ENCODE results near the gene HNRNPH1. TPM values are rescaled to one million over a fixed set of nuclear protein-coding genes. Genes with fewer than 3 reads are reported as not detected.

Gene HNRNPH1
- total RNA-seq, 1 experiment from 2014 or later = 587 TPM

- Histone ChIP-seq H3K27me3 (ENCODE audit: control insufficient read depth, insufficient read depth, low read length) (no peaks in the 10 kb centered on the region), H3K9me3 (ENCODE audit: control insufficient read depth, insufficient read depth, low read depth, low read length) (no peaks in the 10 kb centered on the region), H3K36me3 (ENCODE audit: control insufficient read depth, insufficient read depth, low read length) (peaks cover 24% of the 10 kb centered on the region), H3K4me1 (ENCODE audit: control insufficient read depth, insufficient read depth, low read length) (peaks cover 68% of the 10 kb centered on the region), H3K4me3 (ENCODE audit: low read depth in 2 of 2, low read length in 2 of 2) (no peak overlapping the region), H3K27ac (ENCODE audit: low read length) (peak overlapping the region; percentile 23; the same call in 1 of the 2 replicates)
- ATAC-seq (peak; percentile 4), DNase-seq (ENCODE audit: low read depth, low spot score) (no peak)
- no peak for TF ChIP-seq REST (IDR thresholded peaks at IDR 0.05; ENCODE audit: insufficient read depth in 1 of 2, low read depth in 2 of 2, low read length in 1 of 2)
- TF ChIP-seq POLR2AphosphoS5 (IDR thresholded peaks at IDR 0.05; ENCODE audit: low read depth, low read length) = peak; percentile 5
- CTCF ChIA-PET = no interaction called here
- BruUV-seq (replicated peaks) = no TSS peak
- intact Hi-C loops (cut with micrococcal nuclease; ENCODE audit: unreplicated experiment) (no loop called here), in situ Hi-C loops (cut with HindIII; ENCODE audit: low pct_unique_long_range_greater_than_20kb, low sequenced_read_pairs) (no loop called here)
- POLR2A ChIA-PET = interaction anchor here (1.2 kb wide), 1 partner anchor 13 kb away, joined by 4 read pairs; the partner anchor contains the start of gene HNRNPH1
These were observed 13.2 kb downstream of the HNRNPH1 start for GRCh38 chr5:179610109-179610902.

GRCh38 chr5:179609834-179610108 is 13.7 kb downstream of the HNRNPH1 start:
- ChIA-PET CTCF (no interaction called here), POLR2A (interaction anchor here (1.2 kb wide), 1 partner anchor 14 kb away, joined by 4 read pairs; the partner anchor contains the start of gene HNRNPH1)
- Histone ChIP-seq H3K27me3 (ENCODE audit: control insufficient read depth, insufficient read depth, low read length) (no peaks in the 10 kb centered on the region), H3K27ac (ENCODE audit: low read length) (peak overlapping the region; percentile 23; the same call in 1 of the 2 replicates), H3K4me3 (ENCODE audit: low read depth in 2 of 2, low read length in 2 of 2) (no peak overlapping the region), H3K4me1 (ENCODE audit: control insufficient read depth, insufficient read depth, low read length) (peaks cover 63% of the 10 kb centered on the region), H3K9me3 (ENCODE audit: control insufficient read depth, insufficient read depth, low read depth, low read length) (no peaks in the 10 kb centered on the region), H3K36me3 (ENCODE audit: control insufficient read depth, insufficient read depth, low read length) (peaks cover 20% of the 10 kb centered on the region)
- intact Hi-C loops (cut with micrococcal nuclease; ENCODE audit: unreplicated experiment) = no loop called here
- in situ Hi-C loops (cut with HindIII; ENCODE audit: low pct_unique_long_range_greater_than_20kb, low sequenced_read_pairs) = no loop called here
- TF ChIP-seq SIN3A (IDR thresholded peaks at IDR 0.05; ENCODE audit: borderline replicate concordance, insufficient read depth, low read depth, low read length) = no peak
- DNase-seq (ENCODE audit: low read depth, low spot score) (no peak), ATAC-seq (peak; percentile 5; the same call in 1 of the 2 replicates)
- BruUV-seq (replicated peaks) = no TSS peak

- Histone ChIP-seq H3K36me3 (ENCODE audit: control insufficient read depth, insufficient read depth, low read length) (peaks cover 5% of the 10 kb centered on the region), H3K9me3 (ENCODE audit: control insufficient read depth, insufficient read depth, low read depth, low read length) (no peaks in the 10 kb centered on the region), H3K4me3 (ENCODE audit: low read depth in 2 of 2, low read length in 2 of 2) (no peak overlapping the region), H3K27ac (ENCODE audit: low read length) (peak overlapping the region; percentile 25; the same call in 1 of the 2 replicates), H3K27me3 (ENCODE audit: control insufficient read depth, insufficient read depth, low read length) (no peaks in the 10 kb centered on the region), H3K4me1 (ENCODE audit: control insufficient read depth, insufficient read depth, low read length) (peaks cover 47% of the 10 kb centered on the region)
- intact Hi-C loops (cut with micrococcal nuclease; ENCODE audit: unreplicated experiment) = no loop called here
- BruUV-seq (replicated peaks) = no TSS peak
- ChIA-PET POLR2A (no interaction called here), CTCF (no interaction called here)
- in situ Hi-C loops (cut with HindIII; ENCODE audit: low pct_unique_long_range_greater_than_20kb, low sequenced_read_pairs) = no loop called here
- DNase-seq (ENCODE audit: low read depth, low spot score) = no peak
- peak; percentile 7 for ATAC-seq
- TF ChIP-seq TCF7L2 (IDR thresholded peaks at IDR 0.05; ENCODE audit: low read depth, low read length) = no peak
- TF ChIP-seq POLR2AphosphoS5 (IDR thresholded peaks at IDR 0.05; ENCODE audit: low read depth, low read length) = peak; percentile 34
- no peak for TF ChIP-seq REST (IDR thresholded peaks at IDR 0.05; ENCODE audit: insufficient read depth in 1 of 2, low read depth in 2 of 2, low read length in 1 of 2)
- TF ChIP-seq CTCF (IDR thresholded peaks at IDR 0.05) = no peak
- TF ChIP-seq SIN3A (IDR thresholded peaks at IDR 0.05; ENCODE audit: borderline replicate concordance, insufficient read depth, low read depth, low read length) = no peak
These were observed 15.3 kb downstream of the HNRNPH1 start for GRCh38 chr5:179608131-179608581.
